Measurements from ENCODE around the gene RPTOR.
"Not testable (repeated sequence)": the region's sequence is repeated elsewhere in the genome, so short reads cannot be mapped to it uniquely, and the experiment has no call there.

The RPTOR gene

GRCh38 chr17:80516171-80516932, 28.3 kb upstream of the RPTOR start:
- no peak for DNase-seq (ENCODE audit: low spot score)

DNA sequence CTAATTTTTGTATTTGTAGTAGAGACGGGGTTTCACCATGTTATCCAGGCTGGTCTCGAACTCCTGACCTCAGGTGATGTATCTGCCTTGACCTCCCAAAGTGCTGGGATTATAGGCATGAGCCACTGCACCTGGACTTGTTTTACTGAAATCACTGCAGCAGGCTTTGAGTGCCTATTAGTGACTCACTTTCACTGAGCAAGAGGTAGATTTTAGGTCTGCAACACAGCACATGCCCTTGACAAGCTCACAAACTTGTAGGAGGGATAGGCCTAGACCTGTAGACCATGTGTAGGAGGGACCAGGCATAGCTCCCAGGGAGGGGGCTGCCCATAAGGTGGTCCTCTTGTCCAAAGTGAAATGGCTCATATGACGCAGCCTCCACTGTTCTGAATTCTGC, 27.0 kb upstream of the RPTOR start:
- no peak for DNase-seq (ENCODE audit: low spot score)

DNA sequence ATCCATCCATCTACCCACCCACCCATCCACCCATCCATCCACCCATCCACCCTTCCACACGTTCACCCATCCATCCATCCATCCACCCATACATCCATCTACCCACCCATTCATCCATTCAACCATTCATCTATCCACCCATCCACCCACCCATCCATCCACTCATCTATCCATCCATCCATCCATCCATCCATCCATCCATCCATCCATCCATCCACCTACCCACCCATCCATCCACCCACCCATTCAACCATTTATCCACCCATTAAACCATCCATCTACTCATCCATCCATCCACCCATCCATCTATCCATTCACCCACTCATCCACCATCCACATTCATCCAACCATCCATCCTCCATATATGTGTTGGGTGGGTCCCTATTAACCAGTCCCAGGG, 26.2 kb upstream of the RPTOR start:
- no peak for DNase-seq (ENCODE audit: low spot score)

DNA sequence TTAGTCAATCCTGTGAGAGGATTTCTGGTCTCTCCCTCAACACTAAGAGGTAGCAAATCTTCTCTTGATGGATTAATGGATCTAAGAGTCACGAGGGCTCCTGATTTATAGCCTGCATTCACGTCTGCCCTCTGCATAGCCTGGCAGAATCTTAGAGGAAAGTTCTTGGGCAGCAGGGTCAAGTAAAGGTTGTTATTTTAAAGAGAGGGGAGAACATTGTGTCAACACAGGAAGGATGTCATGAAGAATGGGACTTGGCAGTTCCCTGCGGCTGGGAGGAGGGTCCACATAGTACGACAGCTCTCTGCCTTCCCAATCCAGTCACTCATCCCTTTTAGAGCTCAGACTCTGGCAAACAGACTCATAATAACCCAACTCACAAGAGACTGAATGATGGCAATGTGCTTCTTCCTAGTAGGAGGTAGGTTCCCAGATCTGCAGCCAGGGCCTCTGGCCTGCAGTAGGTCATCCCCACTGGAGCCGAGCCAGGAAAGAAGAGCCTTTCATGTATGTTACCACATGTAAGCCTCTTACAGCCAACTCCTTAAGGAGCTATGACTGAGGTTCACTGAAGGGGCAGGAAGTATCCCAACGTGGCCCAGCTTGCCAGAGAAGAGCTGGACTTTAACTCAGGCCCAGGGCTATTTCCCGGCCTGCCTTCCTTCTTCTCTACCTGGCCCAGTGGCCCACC, 25.4 kb upstream of the RPTOR start:
- DNase-seq (ENCODE audit: low spot score), result no peak

DNA sequence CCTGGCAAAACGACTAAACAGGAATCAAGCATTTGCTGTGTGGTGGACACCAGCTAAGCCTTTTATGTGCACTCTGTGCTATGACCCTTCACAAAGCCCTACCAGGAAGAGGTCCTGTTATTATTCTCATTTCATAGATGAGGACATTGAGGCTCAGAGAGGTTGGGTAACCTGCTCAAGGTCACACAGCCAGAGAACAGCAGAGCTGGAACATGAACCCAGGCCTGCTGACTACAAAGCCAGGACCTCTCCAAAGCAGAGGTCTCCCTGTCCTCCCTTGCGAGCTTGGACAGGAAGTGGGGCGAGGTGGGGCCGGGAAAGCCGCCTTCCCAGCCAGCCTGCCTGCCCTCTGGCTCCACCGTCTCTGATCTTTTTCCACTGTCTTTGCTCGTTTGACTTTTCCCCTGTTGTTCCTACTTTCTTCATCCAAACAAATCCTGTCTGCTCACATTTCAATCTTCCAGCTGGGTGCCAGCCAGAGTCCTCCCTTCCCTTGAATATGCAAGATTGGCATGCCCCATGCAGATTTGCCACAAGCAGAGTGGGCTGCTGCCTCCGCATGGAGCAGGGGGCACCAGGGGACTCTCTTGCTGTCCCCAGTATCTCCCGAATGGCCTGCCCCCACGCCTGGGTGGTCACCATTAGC, 23.7 kb upstream of the RPTOR start:
- no peak for DNase-seq (ENCODE audit: low spot score)

DNA sequence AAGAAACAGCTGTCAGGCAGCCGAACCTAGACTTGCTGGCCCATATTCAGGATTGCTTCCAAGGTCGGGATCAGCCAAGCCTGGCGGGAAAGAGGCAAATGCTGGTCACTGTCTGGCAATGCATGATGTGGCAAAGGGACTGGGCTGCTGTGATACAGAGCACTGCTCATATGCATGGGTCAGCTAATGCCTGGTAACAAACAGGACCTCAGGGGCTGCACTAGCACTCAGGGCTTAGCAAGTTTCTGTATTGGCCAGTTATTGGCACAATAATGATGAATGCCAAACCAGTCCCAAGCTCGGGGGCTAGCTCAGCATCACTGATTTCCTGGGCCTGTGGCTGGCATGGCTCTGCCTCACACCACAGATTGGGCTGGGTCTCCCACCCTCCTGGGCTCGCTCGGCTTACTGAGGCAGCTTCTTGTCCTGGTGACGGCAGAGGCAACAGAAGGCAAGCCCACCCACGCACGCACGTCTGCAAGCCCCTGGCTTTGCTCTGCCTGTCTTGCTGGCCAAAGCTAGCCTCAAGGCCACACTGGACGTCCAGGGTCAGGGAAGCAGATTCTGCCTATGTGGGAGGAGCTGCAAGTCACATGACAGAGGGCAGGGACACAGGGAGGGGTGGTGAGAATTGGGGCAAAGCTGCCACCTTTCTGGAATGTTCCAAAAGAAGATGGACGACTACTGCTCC, 21.4 kb upstream of the RPTOR start:
- DNase-seq (ENCODE audit: low spot score), result no peak

DNA sequence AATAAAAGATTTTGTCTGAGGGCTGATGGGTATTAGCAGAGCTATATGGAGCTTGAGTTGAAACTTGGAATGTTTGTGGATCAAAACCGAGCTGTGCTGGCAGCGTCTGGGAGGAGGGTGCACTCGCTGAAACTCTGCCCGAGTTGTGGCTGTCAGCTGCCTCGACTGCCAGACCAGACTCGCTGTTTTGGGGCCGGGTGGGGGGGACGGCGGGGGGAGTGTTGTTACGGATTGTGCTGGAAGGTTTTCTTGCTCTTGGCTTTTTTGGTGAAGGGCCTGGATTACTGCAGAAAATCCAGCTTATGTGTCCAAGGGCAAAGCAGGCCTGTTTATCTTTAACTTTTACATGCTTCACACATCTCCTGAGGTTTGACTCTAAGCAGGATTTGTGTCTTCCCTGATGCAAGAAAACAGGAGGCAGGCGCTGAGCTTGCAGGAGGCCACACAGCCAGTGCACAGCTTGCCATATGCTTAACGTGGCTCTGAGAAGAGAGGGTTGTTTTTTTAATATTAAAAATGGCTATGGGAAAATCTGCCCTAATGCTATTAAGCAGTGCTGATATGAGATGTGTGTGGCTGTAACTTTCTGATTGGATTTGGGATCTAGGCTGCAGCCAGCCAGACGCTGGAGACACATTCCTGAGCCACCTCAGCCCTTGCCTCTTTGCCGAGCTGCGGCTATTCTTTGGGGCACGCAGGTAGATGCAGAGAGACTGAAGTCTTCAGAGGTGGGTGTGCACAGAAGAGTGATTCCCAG, 20.5 kb upstream of the RPTOR start:
- no peak for DNase-seq (ENCODE audit: low spot score)

- DNase-seq (ENCODE audit: low spot score), result no peak
Observed at GRCh38 chr17:80526116-80526910, 18.3 kb upstream of the RPTOR start.

DNA sequence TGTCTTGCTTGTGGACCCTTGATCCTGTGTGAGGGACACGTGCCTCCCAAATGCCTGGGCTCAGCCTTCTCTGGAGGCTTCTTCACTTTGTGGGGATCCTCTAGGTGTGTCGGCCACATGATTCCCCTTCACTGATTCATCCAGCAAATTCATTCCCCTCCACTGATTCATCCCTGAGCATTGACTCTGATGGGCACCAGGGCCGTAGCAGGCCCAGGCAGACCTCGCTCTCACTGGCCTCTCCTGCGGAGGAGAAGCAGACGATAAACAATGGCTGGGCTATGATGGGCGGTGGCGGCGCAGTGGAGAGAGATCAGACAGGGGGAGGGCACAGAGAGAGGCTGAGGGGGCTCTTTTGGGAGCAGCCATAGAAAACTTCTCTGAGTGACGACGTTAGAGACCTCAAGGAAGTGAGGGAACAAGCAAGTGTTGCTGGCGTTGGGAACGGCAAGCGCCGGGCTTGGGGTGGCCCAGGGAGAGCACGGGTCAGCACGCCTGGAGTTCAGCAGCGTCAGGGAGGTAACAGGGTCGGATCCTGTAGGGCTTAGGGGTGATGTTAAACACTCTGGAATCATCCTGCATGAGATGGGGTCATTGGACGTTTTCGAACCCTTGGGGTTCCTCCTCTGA, 17.5 kb upstream of the RPTOR start:
- peak; percentile 71 for DNase-seq (ENCODE audit: low spot score)

DNA sequence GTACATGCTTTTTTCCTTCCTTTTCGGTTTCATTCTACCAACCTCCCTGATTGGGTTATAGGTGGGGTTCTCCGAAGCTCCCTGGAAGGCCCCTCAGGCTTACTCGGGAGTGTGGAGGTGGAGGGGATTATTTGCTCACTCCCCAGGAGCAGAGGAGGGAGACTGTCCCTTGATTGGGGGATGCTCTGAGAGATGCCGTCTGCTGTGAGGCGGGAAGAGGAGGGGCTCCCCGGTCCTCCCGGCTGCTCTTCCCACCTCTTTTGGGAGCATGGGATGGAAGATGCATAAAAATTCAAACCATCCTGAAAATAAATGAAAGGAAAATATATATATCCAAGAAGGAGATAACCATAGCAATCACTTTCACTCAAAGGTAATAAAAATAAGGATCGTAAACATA, 16.1 kb upstream of the RPTOR start:
- DNase-seq (ENCODE audit: low spot score), result no peak

DNA sequence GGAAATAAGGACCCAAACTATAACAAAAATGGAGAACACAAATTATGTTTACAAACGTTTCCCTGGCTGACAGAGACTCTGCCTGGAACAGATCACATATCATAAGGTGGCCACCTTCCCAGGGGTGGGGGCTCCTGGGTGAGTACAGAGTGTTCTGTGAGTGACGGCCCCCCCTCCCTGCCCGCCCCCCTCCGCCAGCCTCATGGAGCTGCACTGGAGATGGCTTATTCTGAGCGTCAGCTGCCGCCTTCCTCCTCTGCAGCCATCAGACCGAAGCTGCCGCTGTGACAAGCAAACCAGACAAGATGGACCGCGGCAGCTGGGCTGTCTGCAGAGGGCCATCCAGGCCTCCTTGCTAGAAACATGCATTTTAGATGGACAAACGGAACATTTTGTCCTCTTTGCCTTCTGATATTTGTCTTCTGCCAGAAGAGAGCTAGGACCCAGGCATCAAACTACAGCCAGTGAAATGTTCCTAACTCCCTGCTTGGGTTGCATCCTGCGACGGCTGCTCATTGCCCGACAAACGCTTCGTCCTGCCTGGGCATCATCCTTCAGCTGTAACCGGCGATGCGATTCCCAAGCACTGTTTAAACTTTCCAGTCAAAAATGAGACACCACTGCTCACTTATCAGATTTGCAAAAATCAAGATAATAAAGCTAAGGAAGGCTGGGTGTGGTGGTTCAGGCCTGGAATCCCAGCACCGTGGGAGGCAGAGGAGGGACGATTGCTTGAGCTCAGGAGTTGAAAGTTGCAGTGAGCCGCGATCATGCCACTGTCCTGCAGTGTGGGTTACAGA, 15.3 kb upstream of the RPTOR start:
- no peak for DNase-seq (ENCODE audit: low spot score)

DNA sequence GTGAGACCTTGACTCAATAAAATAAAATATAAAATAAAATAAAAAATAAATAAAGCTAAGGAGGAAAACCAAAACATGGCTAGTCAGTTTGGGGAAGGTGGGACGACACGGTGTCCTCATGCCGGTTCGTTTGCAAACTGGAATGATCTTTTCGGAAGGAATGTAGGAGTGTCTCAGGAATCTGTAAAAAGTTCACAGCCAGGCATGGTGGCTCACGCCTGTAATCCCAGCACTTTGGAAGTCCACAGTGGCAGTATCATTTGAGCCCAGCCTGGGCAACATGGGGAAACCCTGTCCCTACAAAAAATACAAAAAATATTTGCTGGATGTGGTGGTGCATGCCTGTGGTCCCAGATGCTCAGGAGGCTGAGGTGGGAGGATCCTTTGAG, 14.7 kb upstream of the RPTOR start:
- no peak for DNase-seq (ENCODE audit: low spot score)

DNA sequence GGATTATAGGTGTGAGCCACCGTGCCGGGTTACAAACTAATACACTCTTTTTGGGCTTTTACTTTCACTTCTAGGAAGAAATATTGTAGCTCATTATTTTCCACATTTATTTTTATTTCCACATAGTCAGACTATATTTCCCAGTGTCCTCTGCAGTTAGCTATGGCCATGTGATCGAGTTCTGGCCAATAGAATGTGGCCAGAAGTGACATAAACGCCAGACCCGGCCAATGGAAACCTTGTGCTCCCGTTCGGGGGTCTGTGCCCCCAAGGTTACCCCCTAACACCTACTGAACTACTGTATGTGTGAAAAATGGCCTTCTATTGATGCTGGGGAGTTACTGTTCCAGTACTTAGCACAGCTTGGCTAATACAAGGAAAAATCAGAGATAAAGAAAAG, 13.2 kb upstream of the RPTOR start:
- DNase-seq (ENCODE audit: low spot score), result no peak

- not testable (repeated sequence) for DNase-seq (ENCODE audit: low spot score)
Observed at GRCh38 chr17:80537386-80537785, 7.3 kb upstream of the RPTOR start.

DNA sequence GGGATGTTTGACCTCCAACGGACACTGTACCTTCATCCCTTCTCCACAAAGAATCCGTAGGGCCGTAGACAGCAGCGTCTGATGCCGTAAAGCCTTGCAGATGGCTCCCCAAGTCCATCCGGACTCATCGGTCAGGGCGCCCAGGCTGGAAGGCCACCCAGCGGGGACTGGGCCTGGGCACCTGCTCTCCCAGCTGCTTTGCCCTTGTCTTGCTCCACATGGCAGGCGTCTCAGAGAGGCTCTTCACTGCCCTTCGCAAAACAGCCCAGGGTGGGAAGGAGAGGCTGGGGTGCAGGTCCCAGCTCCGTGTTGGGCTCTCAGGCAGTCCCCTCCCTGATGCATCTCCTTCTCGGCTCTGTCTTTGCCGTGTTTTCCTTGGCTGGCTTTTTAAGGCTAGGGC, 6.2 kb upstream of the RPTOR start:
- DNase-seq (ENCODE audit: low spot score), result no peak

DNA sequence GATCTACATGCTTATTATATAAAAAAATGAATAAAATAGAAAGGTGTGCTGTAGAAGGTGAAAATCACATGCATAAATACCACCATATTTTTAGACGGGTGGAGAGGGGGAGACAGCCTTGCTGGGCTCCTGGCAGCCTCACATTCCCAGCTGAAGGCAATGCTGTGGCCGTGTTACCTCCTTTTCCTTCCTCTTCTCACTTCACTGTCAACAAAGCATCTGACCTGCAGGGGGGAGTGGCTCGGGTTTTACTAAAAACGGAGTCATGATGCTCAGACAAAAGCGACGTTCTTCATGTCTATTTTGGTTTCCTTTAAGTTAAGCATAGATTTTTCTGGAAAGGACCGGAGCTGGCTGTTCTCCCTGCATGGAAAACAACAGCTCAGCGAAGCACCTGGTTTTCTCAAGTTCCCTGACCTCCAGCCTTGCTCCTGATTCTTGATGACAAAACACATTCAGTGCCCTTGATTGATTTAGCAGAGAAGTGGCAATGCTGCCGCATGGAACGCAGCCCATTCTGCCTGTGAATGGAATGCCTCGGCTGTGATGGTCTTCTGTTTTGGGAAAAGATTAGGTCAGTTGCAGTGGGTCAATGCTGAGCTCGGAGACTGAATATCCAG, 5.5 kb upstream of the RPTOR start:
- no peak for DNase-seq (ENCODE audit: low spot score)

DNA sequence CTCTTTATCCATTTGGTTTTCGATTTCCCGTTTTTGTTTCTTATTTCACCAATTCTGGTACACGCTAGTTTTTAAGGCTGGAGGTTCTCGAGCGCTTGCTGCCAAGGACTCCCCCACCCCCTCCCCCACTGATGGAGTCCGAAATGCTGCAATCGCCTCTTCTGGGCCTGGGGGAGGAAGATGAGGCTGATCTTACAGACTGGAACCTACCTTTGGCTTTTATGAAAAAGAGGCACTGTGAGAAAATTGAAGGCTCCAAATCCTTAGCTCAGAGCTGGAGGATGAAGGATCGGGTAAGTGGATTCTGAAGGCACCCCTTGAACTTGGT, 825 bp downstream of the RPTOR start:
- no peak for DNase-seq (ENCODE audit: low spot score)

GRCh38 chr17:80546267-80546666, 1.6 kb downstream of the RPTOR start:
- no peak for DNase-seq (ENCODE audit: low spot score)

GRCh38 chr17:80552523-80552922, 7.9 kb downstream of the RPTOR start:
- no peak for DNase-seq (ENCODE audit: low spot score)

- DNase-seq (ENCODE audit: low spot score), result no peak
Observed at GRCh38 chr17:80555266-80555665, 10.6 kb downstream of the RPTOR start.
